Right lobe of liver (tissue), 4 donors: ENCODE measurements around the gene ZNF12.
"Not testable (repeated sequence)": the region's sequence is repeated elsewhere in the genome, so short reads cannot be mapped to it uniquely, and the experiment has no call there.

Source experiments
- CTCF ChIP-seq, 4 donors: fragments of 200-600 bp in 3 of 4; fragments of 450-650 bp in 1 of 4; IDR thresholded peaks; one replicate each; pipeline versions ENCODE4 v1.5.1 to v1.8.0; 2016 to 2022; ENCODE audit warnings: antibody characterized with exemption in 4 of 4, mild to moderate bottlenecking in 2 of 4
- POLR2A ChIP-seq: fragments of 450-650 bp; IDR thresholded peaks from one replicate; pipeline ENCODE4 v1.6.1; 2017; ENCODE audit warnings: antibody characterized with exemption, mild to moderate bottlenecking
- donor health status: DM: no; HTN: no; CAD: no.
- donor health status: DM: no; HTN: no; CAD: no.
- donor health status: DM: no; HTN: yes; CAD: no.

- not testable (repeated sequence) for TF ChIP-seq CTCF (IDR thresholded peaks at IDR 0.05); POLR2A
Observed at GRCh38 chr7:6670851-6671250, 35.9 kb downstream of the ZNF12 start.
